ENCODE data around the gene IL1RAPL1. TPM values are rescaled to one million over a fixed set of nuclear protein-coding genes. Genes with fewer than 3 reads are reported as not detected.

The IL1RAPL1 gene
- total RNA-seq, 4 donors from 2014 or later, result 0.42 to 0.99 (median 0.46) TPM

- TF ChIP-seq CTCF (IDR thresholded peaks at IDR 0.05), result no peak
- TF ChIP-seq POLR2AphosphoS5 (IDR thresholded peaks at IDR 0.05), result no peak
- TF ChIP-seq EP300 (IDR thresholded peaks at IDR 0.05), result no peak
- TF ChIP-seq POLR2A (IDR thresholded peaks at IDR 0.05; ENCODE audit: low read depth), result no peak
- no peak for DNase-seq (ENCODE audit: extremely low spot score)
- Histone ChIP-seq H3K27me3 (no peaks in the 10 kb centered on the region), H3K36me3 (no peaks in the 10 kb centered on the region), H3K4me3 (no peak overlapping the region), H3K9me3 (no peaks in the 10 kb centered on the region), H3K27ac (replicated peaks in 1 of 4) (no peak overlapping the region), H3K4me1 (no peaks in the 10 kb centered on the region)
- intact Hi-C loops (cut with DNase I), result no loop called here
- WGBS, result 71% methylated on average over 1 of the region's 1 CpG
Observed at GRCh38 chrX:28851871-28852270, 264.6 kb downstream of the IL1RAPL1 start.

- Histone ChIP-seq H3K27ac (replicated peaks in 1 of 4) (no peak overlapping the region), H3K9me3 (no peaks in the 10 kb centered on the region), H3K4me1 (no peaks in the 10 kb centered on the region), H3K27me3 (no peaks in the 10 kb centered on the region), H3K4me3 (no peak overlapping the region), H3K36me3 (no peaks in the 10 kb centered on the region)
- intact Hi-C loops (cut with DNase I), result no loop called here
- WGBS, result 63% methylated on average over 1 of the region's 1 CpG
- no peak for DNase-seq (ENCODE audit: extremely low spot score)
- TF ChIP-seq CTCF (IDR thresholded peaks at IDR 0.05) (no peak), POLR2A (IDR thresholded peaks at IDR 0.05; ENCODE audit: low read depth) (no peak), POLR2AphosphoS5 (IDR thresholded peaks at IDR 0.05) (no peak), EP300 (IDR thresholded peaks at IDR 0.05) (no peak)
Observed at GRCh38 chrX:28854637-28855036, 267.4 kb downstream of the IL1RAPL1 start.

GRCh38 chrX:28876408-28876807 lies 289.2 kb downstream of the IL1RAPL1 start:
- no peak overlapping the region for H3K4me3 ChIP-seq
- no peaks in the 10 kb centered on the region for H3K36me3 ChIP-seq
- WGBS, result 14% methylated on average over 1 of the region's 1 CpG
- H3K27me3 ChIP-seq, result no peaks in the 10 kb centered on the region
- no peaks in the 10 kb centered on the region for H3K9me3 ChIP-seq
- intact Hi-C loops (cut with DNase I), result no loop called here
- no peaks in the 10 kb centered on the region for H3K4me1 ChIP-seq
- no peak for DNase-seq (ENCODE audit: extremely low spot score)
- no peak overlapping the region for H3K27ac ChIP-seq (replicated peaks in 1 of 4)
- TF ChIP-seq EP300 (IDR thresholded peaks at IDR 0.05) (no peak), CTCF (IDR thresholded peaks at IDR 0.05) (no peak), POLR2A (IDR thresholded peaks at IDR 0.05; ENCODE audit: low read depth) (no peak), POLR2AphosphoS5 (IDR thresholded peaks at IDR 0.05) (no peak)

- H3K9me3 ChIP-seq, result no peaks in the 10 kb centered on the region
- TF ChIP-seq CTCF (IDR thresholded peaks at IDR 0.05) (no peak), POLR2A (IDR thresholded peaks at IDR 0.05; ENCODE audit: low read depth) (no peak), POLR2AphosphoS5 (IDR thresholded peaks at IDR 0.05) (no peak), EP300 (IDR thresholded peaks at IDR 0.05) (no peak)
- no peaks in the 10 kb centered on the region for H3K4me1 ChIP-seq
- H3K27ac ChIP-seq (replicated peaks in 1 of 4), result no peak overlapping the region
- no peaks in the 10 kb centered on the region for H3K27me3 ChIP-seq
- DNase-seq (ENCODE audit: extremely low spot score), result no peak
- no peaks in the 10 kb centered on the region for H3K36me3 ChIP-seq
- intact Hi-C loops (cut with DNase I), result no loop called here
- 46% methylated on average over 2 of the region's 2 CpGs for WGBS
- no peak overlapping the region for H3K4me3 ChIP-seq
Observed at GRCh38 chrX:28876901-28877300, 289.7 kb downstream of the IL1RAPL1 start.

- Histone ChIP-seq H3K27me3 (no peaks in the 10 kb centered on the region), H3K9me3 (no peaks in the 10 kb centered on the region), H3K27ac (replicated peaks in 1 of 4) (no peak overlapping the region), H3K36me3 (no peaks in the 10 kb centered on the region), H3K4me1 (no peaks in the 10 kb centered on the region), H3K4me3 (no peak overlapping the region)
- TF ChIP-seq EP300 (IDR thresholded peaks at IDR 0.05) (no peak), POLR2AphosphoS5 (IDR thresholded peaks at IDR 0.05) (no peak), POLR2A (IDR thresholded peaks at IDR 0.05; ENCODE audit: low read depth) (no peak), CTCF (IDR thresholded peaks at IDR 0.05) (no peak)
- intact Hi-C loops (cut with DNase I), result no loop called here
- no peak for DNase-seq (ENCODE audit: extremely low spot score)
Observed at GRCh38 chrX:28880136-28880535, 292.9 kb downstream of the IL1RAPL1 start.

Data from esophagus muscularis mucosa (tissue), 4 donors.